Left ventricle myocardium inferior (tissue), 1 donor: ENCODE measurements around the gene KRTAP9-2. TPM values are rescaled to one million over a fixed set of nuclear protein-coding genes. Genes with fewer than 3 reads are reported as not detected.
"Not testable (repeated sequence)": the region's sequence is repeated elsewhere in the genome, so short reads cannot be mapped to it uniquely, and the experiment has no call there.

Experiments
- DNase-seq: peaks from one replicate; pipeline ENCODE4 v3.0.0-alpha.2; 2020
- H3K27ac ChIP-seq: fragments of 200-600 bp; replicated peaks from 2 replicates; pipeline ENCODE4 v1.8.0; 2021
- H3K27me3 ChIP-seq: fragments of 200-600 bp; 2 replicates; pipeline ENCODE4 v1.8.0; 2021; ENCODE audit warnings: low read depth
- H3K36me3 ChIP-seq: fragments of 200-600 bp; 2 replicates; pipeline ENCODE4 v1.8.0; 2021
- H3K4me1 ChIP-seq: fragments of 200-600 bp; 2 replicates; pipeline ENCODE4 v1.8.0; 2021
- H3K4me3 ChIP-seq: fragments of 200-600 bp; 2 replicates; pipeline ENCODE4 v1.8.0; 2021; ENCODE audit warnings: mild to moderate bottlenecking, moderate library complexity
- H3K9me3 ChIP-seq: fragments of 200-600 bp; replicated peaks from 2 replicates; pipeline ENCODE4 v1.8.0; 2021
- CTCF ChIP-seq: fragments of 200-600 bp; IDR thresholded peaks from 2 replicates; pipeline ENCODE4 v1.8.0; 2021; ENCODE audit warnings: antibody characterized with exemption, mild to moderate bottlenecking, borderline replicate concordance
- intact Hi-C: fragments of 100-400 bp; cut with micrococcal nuclease; formaldehyde crosslinking; loops from one replicate; pipeline ENCODE4 v1.11.0; 2022
- total RNA-seq: library from RNA; stranded (reverse); fragmentation: NEBNext Ultra II Directional; extraction: Animal tissue kit (Norgen Biotek cat#: 25700); gene quantifications from one replicate; pipeline ENCODE4 v1.2.1, GENCODE V29; 2021
- donor health status: DM: no; HTN: yes; CAD: no; lungs with severe emphysema.

KRTAP9-2 gene
- total RNA-seq, 1 donor from 2014 or later = not detected

GRCh38 chr17:41264599-41264998, 38.2 kb downstream of the KRTAP9-2 start:
- no peak overlapping the region for H3K27ac ChIP-seq
- H3K27me3 ChIP-seq = peaks cover 43% of the 10 kb centered on the region
- intact Hi-C loops = no loop called here
- TF ChIP-seq CTCF = no peak
- no peaks in the 10 kb centered on the region for H3K4me1 ChIP-seq
- no peak for DNase-seq
- no peak overlapping the region for H3K4me3 ChIP-seq
- H3K9me3 ChIP-seq = no peaks in the 10 kb centered on the region
- no peaks in the 10 kb centered on the region for H3K36me3 ChIP-seq

GRCh38 chr17:41265078-41265477, 38.6 kb downstream of the KRTAP9-2 start, which contains the start of gene KRTAP9-6:
KRTAP9-6 (plus strand) TSS chr17:41265378; CDS start chr17:41265378, 0 bp downstream.
- Histone ChIP-seq H3K27me3 (peaks cover 39% of the 10 kb centered on the region), H3K4me3 (no peak within 1 kb of the TSS), H3K9me3 (no peaks in the 10 kb centered on the region), H3K4me1 (no peaks in the 10 kb centered on the region), H3K36me3 (no peaks in the 10 kb centered on the region), H3K27ac (no peak within 1 kb of the TSS)
- intact Hi-C loops = no loop called here
- no peak for TF ChIP-seq CTCF
- DNase-seq = no peak

- no peak for DNase-seq
- Histone ChIP-seq H3K27me3 (peaks cover 17% of the 10 kb centered on the region), H3K36me3 (no peaks in the 10 kb centered on the region), H3K9me3 (no peaks in the 10 kb centered on the region), H3K4me3 (no peak overlapping the region), H3K4me1 (no peaks in the 10 kb centered on the region), H3K27ac (no peak overlapping the region)
- no peak for TF ChIP-seq CTCF
- intact Hi-C loops = no loop called here
These were observed 41.3 kb downstream of the KRTAP9-2 start for GRCh38 chr17:41267711-41268110.

GRCh38 chr17:41271323-41271722, 44.9 kb downstream of the KRTAP9-2 start:
- H3K27me3 ChIP-seq, H3K4me3 ChIP-seq, H3K9me3 ChIP-seq, DNase-seq, H3K4me1 ChIP-seq, H3K27ac ChIP-seq, H3K36me3 ChIP-seq, intact Hi-C loops: not testable (repeated sequence)

- TF ChIP-seq CTCF = no peak
- Histone ChIP-seq H3K4me3 (no peak overlapping the region), H3K9me3 (no peaks in the 10 kb centered on the region), H3K27me3 (peaks cover 12% of the 10 kb centered on the region), H3K27ac (no peak overlapping the region), H3K36me3 (no peaks in the 10 kb centered on the region), H3K4me1 (no peaks in the 10 kb centered on the region)
- intact Hi-C loops = no loop called here
- DNase-seq = no peak
These were observed 45.4 kb downstream of the KRTAP9-2 start for GRCh38 chr17:41271858-41272257.

GRCh38 chr17:41275648-41276190, 49.3 kb downstream of the KRTAP9-2 start, which contains the start of gene KRTAP9-7:
KRTAP9-7 (plus strand) TSS chr17:41275698; CDS start chr17:41275698, 0 bp downstream.
- H3K4me3 ChIP-seq, intact Hi-C loops, H3K9me3 ChIP-seq, H3K36me3 ChIP-seq, DNase-seq, H3K27ac ChIP-seq, H3K4me1 ChIP-seq: not testable (repeated sequence)
- H3K27me3 ChIP-seq = peaks cover 30% of the 10 kb centered on the region

Other genes with a start within 250 kb of the KRTAP9-2 start
- gene KRT40, start 242.3 kb upstream of the KRTAP9-2 start, total RNA-seq = not detected
- not detected for gene KRTAP3-3, start 232.5 kb upstream of the KRTAP9-2 start, total RNA-seq
- not detected for gene KRTAP3-2, start 226.7 kb upstream of the KRTAP9-2 start, total RNA-seq
- not detected for gene KRTAP3-1, start 217.5 kb upstream of the KRTAP9-2 start, total RNA-seq
- gene KRTAP1-5, start 199.4 kb upstream of the KRTAP9-2 start, total RNA-seq = not detected
- not detected for gene KRTAP1-4, start 196.5 kb upstream of the KRTAP9-2 start, total RNA-seq
- not detected for gene KRTAP1-3, start 191.8 kb upstream of the KRTAP9-2 start, total RNA-seq
- gene KRTAP1-1, start 185.2 kb upstream of the KRTAP9-2 start, total RNA-seq = not detected
- gene KRTAP2-1, start 179.3 kb upstream of the KRTAP9-2 start, total RNA-seq = not detected
- not detected for gene KRTAP2-2, start 171.4 kb upstream of the KRTAP9-2 start, total RNA-seq
- not detected for gene KRTAP2-3, start 166.5 kb upstream of the KRTAP9-2 start, total RNA-seq
- gene KRTAP2-4, start 160.8 kb upstream of the KRTAP9-2 start, total RNA-seq = not detected
- gene KRTAP4-7, start 142.5 kb upstream of the KRTAP9-2 start, total RNA-seq = not detected
- not detected for gene KRTAP4-8, start 128.5 kb upstream of the KRTAP9-2 start, total RNA-seq
- gene KRTAP4-16, start 124.4 kb upstream of the KRTAP9-2 start, total RNA-seq = not detected
- not detected for gene KRTAP4-9, start 121.3 kb upstream of the KRTAP9-2 start, total RNA-seq
- not detected for gene KRTAP4-11, start 108.3 kb upstream of the KRTAP9-2 start, total RNA-seq
- not detected for gene KRTAP4-12, start 102.5 kb upstream of the KRTAP9-2 start, total RNA-seq
- gene KRTAP4-6, start 86.1 kb upstream of the KRTAP9-2 start, total RNA-seq = not detected
- gene KRTAP4-5, start 76.8 kb upstream of the KRTAP9-2 start, total RNA-seq = not detected
- gene KRTAP4-4, start 65.9 kb upstream of the KRTAP9-2 start, total RNA-seq = not detected
- gene KRTAP4-3, start 58.4 kb upstream of the KRTAP9-2 start, total RNA-seq = not detected
- not detected for gene KRTAP4-2, start 48.4 kb upstream of the KRTAP9-2 start, total RNA-seq
- not detected for gene KRTAP4-1, start 41.7 kb upstream of the KRTAP9-2 start, total RNA-seq
- not detected for gene KRTAP9-1, start 36.8 kb upstream of the KRTAP9-2 start, total RNA-seq
- gene KRTAP9-3, start 5.8 kb downstream of the KRTAP9-2 start, total RNA-seq = not detected
- not detected for gene KRTAP9-8, start 11.4 kb downstream of the KRTAP9-2 start, total RNA-seq
- gene KRTAP9-4, start 23.0 kb downstream of the KRTAP9-2 start, total RNA-seq = not detected
- not detected for gene KRTAP9-9, start 28.7 kb downstream of the KRTAP9-2 start, total RNA-seq
- gene KRTAP9-6, start 38.7 kb downstream of the KRTAP9-2 start, total RNA-seq = not detected
- not detected for gene KRTAP9-7, start 49.0 kb downstream of the KRTAP9-2 start, total RNA-seq
- not detected for gene KRTAP29-1, start 76.2 kb downstream of the KRTAP9-2 start, total RNA-seq
- not detected for gene KRTAP16-1, start 82.7 kb downstream of the KRTAP9-2 start, total RNA-seq
- gene KRTAP17-1, start 89.1 kb downstream of the KRTAP9-2 start, total RNA-seq = not detected
- not detected for gene KRT33A, start 124.2 kb downstream of the KRTAP9-2 start, total RNA-seq
- gene KRT33B, start 143.2 kb downstream of the KRTAP9-2 start, total RNA-seq = not detected
- not detected for gene KRT34, start 155.7 kb downstream of the KRTAP9-2 start, total RNA-seq
- not detected for gene KRT31, start 171.0 kb downstream of the KRTAP9-2 start, total RNA-seq
- gene KRT37, start 197.9 kb downstream of the KRTAP9-2 start, total RNA-seq = not detected
- not detected for gene KRT38, start 214.3 kb downstream of the KRTAP9-2 start, total RNA-seq
- 0.22 TPM for gene KRT32, start 240.7 kb downstream of the KRTAP9-2 start, total RNA-seq